ENCODE measurements around the gene STXBP3. TPM values are rescaled to one million over a fixed set of nuclear protein-coding genes. Genes with fewer than 3 reads are reported as not detected.

Gene STXBP3
- total and polyA plus RNA-seq, 2 of the 4 experiments (the other 2 are of a cell fraction) = 19.1 to 19.7 TPM

DNA sequence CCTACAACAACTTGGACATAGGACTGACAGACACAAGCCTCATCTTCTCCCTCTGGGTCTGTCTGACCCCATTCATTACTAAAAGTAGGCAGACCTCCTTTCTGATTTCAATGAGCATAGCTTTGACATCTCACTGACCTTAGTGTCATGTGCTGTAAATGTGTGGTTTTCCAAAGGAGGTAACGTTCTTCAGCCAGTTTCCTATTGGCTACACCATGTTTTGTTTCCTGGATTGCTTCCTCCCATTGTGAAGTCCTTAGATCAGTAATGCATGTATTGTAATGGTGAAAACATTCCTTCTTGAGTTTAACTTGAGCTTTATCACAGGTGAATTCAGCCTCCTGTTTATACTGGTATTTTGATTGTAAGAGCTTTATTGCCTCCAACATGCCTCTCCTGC is 20.6 kb downstream of the STXBP3 start:
- dilution Hi-C loops (cut with HindIII; ENCODE audit: low sequenced_read_pairs, unreplicated experiment) = no loop called here
- no peak overlapping the region for H2BK5ac ChIP-seq (ENCODE audit: low read depth, low read length, poor library complexity, severe bottlenecking)
- WGBS, 2 experiments (ENCODE audit: extremely low coverage in 2 of 2, insufficient read length in 1 of 2) = no CpG with 5 or more reads among the region's 1 CpG
- BruUV-seq (replicated peaks) = no TSS peak
- ChIA-PET CTCF (no interaction called here), POLR2A (ENCODE audit: unreplicated experiment) (no interaction called here)
- no peak overlapping the region for H2BK120ac ChIP-seq (ENCODE audit: low read depth, low read length)
- ATAC-seq (ENCODE audit: low read depth) = no peak
- in situ Hi-C loops (cut with MboI; ENCODE audit: low sequenced_read_pairs) = no loop called here
- H3K9me3 ChIP-seq (ENCODE audit: control insufficient read depth, insufficient read depth, low read length) = no peaks in the 10 kb centered on the region
- H2AK9ac ChIP-seq (replicated peaks; ENCODE audit: low read depth, low read length, poor library complexity) = no peak overlapping the region
- intact Hi-C loops (cut with micrococcal nuclease) = no loop called here
- no peak overlapping the region for H3K23ac ChIP-seq (ENCODE audit: low read depth, low read length)
- H3K18ac ChIP-seq (ENCODE audit: low read depth, low read length) = no peak overlapping the region
- H3K14ac ChIP-seq (replicated peaks; ENCODE audit: low read depth, low read length) = no peak overlapping the region
- H2AK5ac ChIP-seq (ENCODE audit: low read depth, low read length) = no peak overlapping the region
- H3K36me3 ChIP-seq (ENCODE audit: control insufficient read depth, insufficient read depth, low read length) = peaks cover 23% of the 10 kb centered on the region
- no peak overlapping the region for H3K4me3 ChIP-seq (ENCODE audit: insufficient read depth, low read depth, low read length)
- no peak overlapping the region for H3K56ac ChIP-seq (ENCODE audit: extremely low read depth, insufficient read depth, low read length)
- H3K27me3 ChIP-seq (ENCODE audit: control insufficient read depth, insufficient read depth, low read length) = no peaks in the 10 kb centered on the region
- H3K79me1 ChIP-seq (ENCODE audit: low read depth in 1 of 2, low read length in 2 of 2) = peaks cover 15 to 19% of the 10 kb centered on the region in 2 experiments
- no peaks in the 10 kb centered on the region for H3K4me1 ChIP-seq (ENCODE audit: control insufficient read depth, insufficient read depth, low read length)
- no peak overlapping the region for H2BK20ac ChIP-seq (ENCODE audit: low read depth, low read length)
- no peak overlapping the region for H4K8ac ChIP-seq (ENCODE audit: low read depth in 2 of 2, low read length in 2 of 2)
- TF ChIP-seq BHLHE40 (IDR thresholded peaks at IDR 0.05; ENCODE audit: low read depth, low read length) (no peak), MAZ (IDR thresholded peaks at IDR 0.05; ENCODE audit: borderline replicate concordance, low read depth, low read length) (no peak), FOS (IDR thresholded peaks at IDR 0.05; ENCODE audit: low read depth, low read length) (no peak), MAFK (IDR thresholded peaks at IDR 0.05; ENCODE audit: low read depth, low read length) (no peak), SMC3 (IDR thresholded peaks at IDR 0.05; ENCODE audit: low read depth, low read length) (no peak), NFE2L2 (IDR thresholded peaks at IDR 0.05; ENCODE audit: low read depth, low read length) (no peak), CHD1 (IDR thresholded peaks at IDR 0.05; ENCODE audit: low read depth, low read length) (no peak), MXI1 (IDR thresholded peaks at IDR 0.05; ENCODE audit: borderline replicate concordance, low read depth, low read length) (no peak)
- TF ChIP-seq, protein P1, sequence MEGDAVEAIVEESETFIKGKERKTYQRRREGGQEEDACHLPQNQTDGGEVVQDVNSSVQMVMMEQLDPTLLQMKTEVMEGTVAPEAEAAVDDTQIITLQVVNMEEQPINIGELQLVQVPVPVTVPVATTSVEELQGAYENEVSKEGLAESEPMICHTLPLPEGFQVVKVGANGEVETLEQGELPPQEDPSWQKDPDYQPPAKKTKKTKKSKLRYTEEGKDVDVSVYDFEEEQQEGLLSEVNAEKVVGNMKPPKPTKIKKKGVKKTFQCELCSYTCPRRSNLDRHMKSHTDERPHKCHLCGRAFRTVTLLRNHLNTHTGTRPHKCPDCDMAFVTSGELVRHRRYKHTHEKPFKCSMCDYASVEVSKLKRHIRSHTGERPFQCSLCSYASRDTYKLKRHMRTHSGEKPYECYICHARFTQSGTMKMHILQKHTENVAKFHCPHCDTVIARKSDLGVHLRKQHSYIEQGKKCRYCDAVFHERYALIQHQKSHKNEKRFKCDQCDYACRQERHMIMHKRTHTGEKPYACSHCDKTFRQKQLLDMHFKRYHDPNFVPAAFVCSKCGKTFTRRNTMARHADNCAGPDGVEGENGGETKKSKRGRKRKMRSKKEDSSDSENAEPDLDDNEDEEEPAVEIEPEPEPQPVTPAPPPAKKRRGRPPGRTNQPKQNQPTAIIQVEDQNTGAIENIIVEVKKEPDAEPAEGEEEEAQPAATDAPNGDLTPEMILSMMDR (conservative IDR thresholded peaks at IDR 0.05; ENCODE audit: low read depth, low read length) = no peak
- TF ChIP-seq, protein P2, sequence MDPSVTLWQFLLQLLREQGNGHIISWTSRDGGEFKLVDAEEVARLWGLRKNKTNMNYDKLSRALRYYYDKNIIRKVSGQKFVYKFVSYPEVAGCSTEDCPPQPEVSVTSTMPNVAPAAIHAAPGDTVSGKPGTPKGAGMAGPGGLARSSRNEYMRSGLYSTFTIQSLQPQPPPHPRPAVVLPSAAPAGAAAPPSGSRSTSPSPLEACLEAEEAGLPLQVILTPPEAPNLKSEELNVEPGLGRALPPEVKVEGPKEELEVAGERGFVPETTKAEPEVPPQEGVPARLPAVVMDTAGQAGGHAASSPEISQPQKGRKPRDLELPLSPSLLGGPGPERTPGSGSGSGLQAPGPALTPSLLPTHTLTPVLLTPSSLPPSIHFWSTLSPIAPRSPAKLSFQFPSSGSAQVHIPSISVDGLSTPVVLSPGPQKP (IDR thresholded peaks at IDR 0.05; ENCODE audit: borderline replicate concordance, low read depth, low read length) = no peak
- TF ChIP-seq, protein P3, sequence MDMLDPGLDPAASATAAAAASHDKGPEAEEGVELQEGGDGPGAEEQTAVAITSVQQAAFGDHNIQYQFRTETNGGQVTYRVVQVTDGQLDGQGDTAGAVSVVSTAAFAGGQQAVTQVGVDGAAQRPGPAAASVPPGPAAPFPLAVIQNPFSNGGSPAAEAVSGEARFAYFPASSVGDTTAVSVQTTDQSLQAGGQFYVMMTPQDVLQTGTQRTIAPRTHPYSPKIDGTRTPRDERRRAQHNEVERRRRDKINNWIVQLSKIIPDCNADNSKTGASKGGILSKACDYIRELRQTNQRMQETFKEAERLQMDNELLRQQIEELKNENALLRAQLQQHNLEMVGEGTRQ (IDR thresholded peaks at IDR 0.05; ENCODE audit: low read depth, low read length) = no peak
- no peak overlapping the region for H4K5ac ChIP-seq (ENCODE audit: low read depth, low read length)
- no peak overlapping the region for H3K4ac ChIP-seq (ENCODE audit: low read depth, low read length)
- H3K9ac ChIP-seq (ENCODE audit: low read depth, low read length) = no peak overlapping the region
- H2AFZ ChIP-seq (replicated peaks; ENCODE audit: low read length, poor library complexity) = no peak overlapping the region
- no peaks in the 10 kb centered on the region for H4K20me1 ChIP-seq (ENCODE audit: insufficient read depth, low read length)
- H3K9me1 ChIP-seq (ENCODE audit: insufficient read depth, low read length) = peaks cover 3% of the 10 kb centered on the region; the same call in 1 of the 2 replicates
- H4K91ac ChIP-seq (ENCODE audit: insufficient read depth, low read depth, low read length) = no peak overlapping the region
- no peak overlapping the region for H3K4me2 ChIP-seq (ENCODE audit: low read depth, low read length)
- DNase-seq = no peak
- no peak overlapping the region for H2BK15ac ChIP-seq (ENCODE audit: low read depth, low read length)
- no peak overlapping the region for H3K27ac ChIP-seq (ENCODE audit: insufficient read depth, low read length)

Data from IMR-90 (cell line).